CD14-positive monocyte (primary cell): Measurements from ENCODE around the gene KIZ. TPM values are rescaled to one million over a fixed set of nuclear protein-coding genes. Genes with fewer than 3 reads are reported as not detected.

ENCODE experiments used
- DNase-seq, 3 donors: peaks; one replicate each; pipeline ENCODE4 v3.0.0-alpha.2; 2011 to 2022
- H2AFZ ChIP-seq: 2 replicates; pipeline ENCODE4 v1.6.0; 2012; ENCODE audit warnings: mild to moderate bottlenecking, low read depth, low read length, inconsistent platforms; ENCODE audit not compliant: insufficient read depth, poor library complexity, severe bottlenecking
- H3K27ac ChIP-seq, 2 donors: 1 replicate in 1 of 2; 2 replicates in 1 of 2; pipeline ENCODE4 v1.5.1; 2012 to 2013; ENCODE audit warnings: low read length in 2 of 2, control low read depth in 1 of 2, inconsistent platforms in 1 of 2, low read depth in 1 of 2, mild to moderate bottlenecking in 1 of 2
- H3K27me3 ChIP-seq, 2 donors: one replicate each; pipeline versions ENCODE4 v1.6.0 to v1.6.1; 2011 to 2013; ENCODE audit warnings: low read length in 2 of 2; ENCODE audit not compliant: control insufficient read depth in 2 of 2, insufficient read depth in 2 of 2
- H3K36me3 ChIP-seq, 2 donors: replicated peaks in 1 of 2; 1 replicate in 1 of 2; 2 replicates in 1 of 2; pipeline versions ENCODE4 v1.5.1 to v1.6.1; 2012 to 2013; ENCODE audit warnings: low read length in 2 of 2, control low read depth in 1 of 2, inconsistent platforms in 1 of 2, mild to moderate bottlenecking in 1 of 2; ENCODE audit not compliant: insufficient read depth in 2 of 2, control insufficient read depth in 1 of 2
- H3K4me1 ChIP-seq, 2 donors: 1 replicate in 1 of 2; 2 replicates in 1 of 2; pipeline versions ENCODE4 v1.5.1 to v1.6.1; 2012 to 2013; ENCODE audit warnings: low read length in 2 of 2, control low read depth in 1 of 2, inconsistent platforms in 1 of 2, mild to moderate bottlenecking in 1 of 2, moderate library complexity in 1 of 2; ENCODE audit not compliant: insufficient read depth in 2 of 2, control insufficient read depth in 1 of 2
- H3K4me2 ChIP-seq: replicated peaks from 2 replicates; pipeline ENCODE3; 2012; ENCODE audit warnings: low read length, moderate library complexity, mild to moderate bottlenecking; ENCODE audit not compliant: poor library complexity, severe bottlenecking; ENCODE audit errors: extremely low read depth
- H3K4me3 ChIP-seq, 3 experiments: fragments of 200-600 bp in 1 of 3; sonication (generic) in 1 of 3; replicated peaks in 1 of 3; 1 replicate in 2 of 3; 2 replicates in 1 of 3; pipeline ENCODE4 v1.5.1; 2011 to 2013; ENCODE audit warnings: low read length in 3 of 3, mild to moderate bottlenecking in 3 of 3, control low read depth in 2 of 3, low read depth in 2 of 3, inconsistent platforms in 1 of 3, moderate library complexity in 1 of 3
- H3K79me2 ChIP-seq: 2 replicates; pipeline ENCODE4 v1.6.0; 2012; ENCODE audit warnings: mild to moderate bottlenecking, control low read depth, inconsistent platforms, low read length, moderate library complexity; ENCODE audit not compliant: insufficient read depth
- H3K9ac ChIP-seq: 2 replicates; pipeline ENCODE4 v1.6.0; 2017; ENCODE audit warnings: low read length, mild to moderate bottlenecking; ENCODE audit not compliant: insufficient read depth, poor library complexity, severe bottlenecking
- H3K9me3 ChIP-seq, 2 donors: replicated peaks in 1 of 2; 1 replicate in 1 of 2; 2 replicates in 1 of 2; pipeline versions ENCODE4 v1.5.1 to v1.6.1; 2012 to 2013; ENCODE audit warnings: low read length in 2 of 2, control low read depth in 1 of 2; ENCODE audit not compliant: control insufficient read depth in 1 of 2, insufficient read depth in 1 of 2
- H4K20me1 ChIP-seq: 2 replicates; pipeline ENCODE4 v1.6.0; 2012; ENCODE audit warnings: mild to moderate bottlenecking, low read length, control low read depth, moderate library complexity; ENCODE audit not compliant: insufficient read depth
- H3K27ac Mint-ChIP-seq, 7 donors: one replicate each; pipeline ENCODE4 v1.8.0; 2020; ENCODE audit warnings: mild to moderate bottlenecking in 7 of 7, mixed read lengths in 7 of 7, moderate library complexity in 6 of 7, inconsistent platforms in 2 of 7
- H3K27me3 Mint-ChIP-seq, 3 donors: one replicate each; pipeline ENCODE4 v1.8.0; 2021 to 2022; ENCODE audit warnings: low read depth in 3 of 3, mild to moderate bottlenecking in 3 of 3, mixed read lengths in 3 of 3, moderate library complexity in 3 of 3, inconsistent platforms in 1 of 3
- H3K36me3 Mint-ChIP-seq, 2 donors: one replicate each; pipeline ENCODE4 v1.8.0; 2020; ENCODE audit warnings: mixed read lengths in 2 of 2, inconsistent platforms in 1 of 2, mild to moderate bottlenecking in 1 of 2
- H3K4me1 Mint-ChIP-seq: one replicate; pipeline ENCODE4 v1.8.0; 2020; ENCODE audit warnings: mild to moderate bottlenecking, mixed read lengths
- H3K4me3 Mint-ChIP-seq, 2 donors: one replicate each; pipeline ENCODE4 v1.8.0; 2020; ENCODE audit warnings: mild to moderate bottlenecking in 2 of 2, mixed read lengths in 2 of 2, moderate library complexity in 1 of 2
- H3K9me3 Mint-ChIP-seq, 7 donors: one replicate each; pipeline ENCODE4 v1.8.0; 2020 to 2022; ENCODE audit warnings: mixed read lengths in 7 of 7, mild to moderate bottlenecking in 6 of 7, moderate library complexity in 6 of 7, inconsistent platforms in 2 of 7
- CTCF ChIP-seq: fragments of 200-600 bp; IDR thresholded peaks from one replicate; pipeline ENCODE4 v1.8.0; 2022; ENCODE audit warnings: antibody characterized with exemption, mild to moderate bottlenecking
- WGBS: methylation state at CpG from one replicate; pipeline ENCODE4 v1.1.5; 2013; ENCODE audit warnings: missing lambda C conversion rate; ENCODE audit not compliant: insufficient coverage; 5-methylcytosine and 5-hydroxymethylcytosine counted together
- intact Hi-C, 2 donors: fragments of 100-400 bp; cut with micrococcal nuclease; formaldehyde crosslinking; loops; one replicate each; pipeline versions ENCODE4 v1.15.0 to v1.15.1; 2023
- polyA plus RNA-seq, 3 donors: library from polyadenylated mRNA; depleted of rRNA in 1 of 3; unstranded in 2 of 3; stranded (reverse) in 1 of 3; fragments of 300-500 nt in 2 of 3; fragments of >200 nt in 1 of 3; fragmentation: Illumina TruSeq in 2 of 3; gene quantifications; 1 replicate in 2 of 3; 2 replicates in 1 of 3; pipeline ENCODE4 v1.2.3, GENCODE V29; 2012 to 2021

The KIZ gene
- polyA plus RNA-seq, 3 donors: 7.2 to 13.2 (median 10.2) TPM

GRCh38 chr20:21105429-21106170 lies 20.3 kb upstream of the KIZ start:
- no peaks in the 10 kb centered on the region for H3K36me3 ChIP-seq
- 2% methylated on average over 41 of the region's 50 CpGs for WGBS
- H3K27me3 ChIP-seq: peaks cover 76 to 98% of the 10 kb centered on the region in 2 donors
- peaks cover 33 to 41% of the 10 kb centered on the region in 2 donors for H3K4me1 ChIP-seq
- no peak overlapping the region for H3K27ac Mint-ChIP-seq
- no peak overlapping the region for H3K27ac ChIP-seq
- no peaks in the 10 kb centered on the region for H3K79me2 ChIP-seq
- peaks cover 0 to 50% (median 27%) of the 10 kb centered on the region in 7 donors for H3K9me3 Mint-ChIP-seq
- H3K9me3 ChIP-seq: peaks cover 6 to 46% of the 10 kb centered on the region in 2 donors
- H3K36me3 Mint-ChIP-seq: peaks cover 2 to 16% of the 10 kb centered on the region in 2 donors
- H3K27me3 Mint-ChIP-seq: peaks cover 84 to 98% (median 93%) of the 10 kb centered on the region in 3 donors
- DNase-seq: no peak
- H3K4me3 Mint-ChIP-seq: peak overlapping the region in 1 of 2 donors; percentile 81
- H2AFZ ChIP-seq: no peak overlapping the region
- peaks cover 34% of the 10 kb centered on the region for H3K4me1 Mint-ChIP-seq
- H3K9ac ChIP-seq: no peak overlapping the region
- no peak for TF ChIP-seq CTCF
- intact Hi-C loops: no loop called here
- H4K20me1 ChIP-seq: no peaks in the 10 kb centered on the region
- H3K4me3 ChIP-seq: no peak overlapping the region
- peak overlapping the region; percentile 16 for H3K4me2 ChIP-seq

GRCh38 chr20:21106171-21107017 lies 19.5 kb upstream of the KIZ start, which contains the start of gene LINC00237:
Gene LINC00237, minus strand, starts transcription at chr20:21106358.
- Histone ChIP-seq H3K36me3 (no peaks in the 10 kb centered on the region), H3K4me1 (peaks cover 26 to 33% of the 10 kb centered on the region in 2 donors), H3K9ac (no peak within 1 kb of the TSS), H2AFZ (peak within 1 kb of the TSS; percentile 2), H3K79me2 (no peaks in the 10 kb centered on the region), H3K27ac (no peak within 1 kb of the TSS), H3K4me2 (peak within 1 kb of the TSS; percentile 16), H4K20me1 (no peaks in the 10 kb centered on the region), H3K4me3 (no peak within 1 kb of the TSS), H3K27me3 (peaks cover 84 to 98% of the 10 kb centered on the region in 2 donors), H3K9me3 (peaks cover 6 to 46% of the 10 kb centered on the region in 2 donors)
- Mint-ChIP-seq H3K4me3 (peak within 1 kb of the TSS in 1 of 2 donors; percentile 81), H3K27ac (no peak within 1 kb of the TSS), H3K9me3 (peaks cover 0 to 50% (median 26%) of the 10 kb centered on the region in 7 donors), H3K4me1 (peaks cover 29% of the 10 kb centered on the region), H3K36me3 (peaks cover 2 to 16% of the 10 kb centered on the region in 2 donors), H3K27me3 (peaks cover 85 to 96% (median 87%) of the 10 kb centered on the region in 3 donors)
- no peak for DNase-seq
- intact Hi-C loops: no loop called here
- WGBS: 10% methylated on average over 11 of the region's 43 CpGs
- TF ChIP-seq CTCF: no peak
